8988T (cell line): ENCODE results near the gene ZNF512B.
"Not testable (repeated sequence)": the region's sequence is repeated elsewhere in the genome, so short reads cannot be mapped to it uniquely, and the experiment has no call there.

Source experiments
- DNase-seq: peaks from one replicate; pipeline ENCODE4 v3.0.0; 2011

The ZNF512B gene

GRCh38 chr20:63978319-63979228 is 8.8 kb upstream of the ZNF512B start:
- DNase-seq = peak; percentile 88

GRCh38 chr20:63977739-63978276 is 8.1 kb upstream of the ZNF512B start:
- DNase-seq = peak; percentile 62

GRCh38 chr20:63976980-63977738 is 7.4 kb upstream of the ZNF512B start:
- peak; percentile 27 for DNase-seq

GRCh38 chr20:63976511-63976910 is 6.8 kb upstream of the ZNF512B start:
- not testable (repeated sequence) for DNase-seq

- DNase-seq = peak; percentile 45
Observed at GRCh38 chr20:63974402-63975200, 4.9 kb upstream of the ZNF512B start.

- peak; percentile 99 for DNase-seq
Observed at GRCh38 chr20:63973636-63974401, 4.1 kb upstream of the ZNF512B start.

GRCh38 chr20:63973160-63973479 is 3.4 kb upstream of the ZNF512B start:
- no peak for DNase-seq

- DNase-seq = no peak
Observed at GRCh38 chr20:63972312-63973159, 2.8 kb upstream of the ZNF512B start.

- not testable (repeated sequence) for DNase-seq
Observed at GRCh38 chr20:63971960-63972311, 2.2 kb upstream of the ZNF512B start.

- DNase-seq = no peak
Observed at GRCh38 chr20:63970714-63971431, 1.1 kb upstream of the ZNF512B start.

GRCh38 chr20:63968928-63969760 is 586 bp downstream of the ZNF512B start:
- DNase-seq = peak; percentile 71

GRCh38 chr20:63968136-63968927 is 1.4 kb downstream of the ZNF512B start:
- peak; percentile 43 for DNase-seq

- no peak for DNase-seq
Observed at GRCh38 chr20:63967330-63968135, 2.2 kb downstream of the ZNF512B start.

GRCh38 chr20:63966944-63967322 is 2.8 kb downstream of the ZNF512B start:
- DNase-seq = no peak

- DNase-seq = no peak
Observed at GRCh38 chr20:63966172-63966943, 3.4 kb downstream of the ZNF512B start.

- DNase-seq = no peak
Observed at GRCh38 chr20:63964412-63964811, 5.3 kb downstream of the ZNF512B start.

- no peak for DNase-seq
Observed at GRCh38 chr20:63963784-63964301, 5.9 kb downstream of the ZNF512B start.
